GM04503 (cell line): ENCODE data around the gene ABCD3.

Experiments
- DNase-seq: peaks from one replicate; pipeline ENCODE4 v3.0.0-alpha.2; 2012; ENCODE audit warnings: low read depth

Gene ABCD3

GRCh38 chr1:94527447-94528031, 109.3 kb downstream of the ABCD3 start:
- peak; percentile 67 for DNase-seq

GRCh38 chr1:94528299-94528698, 110.1 kb downstream of the ABCD3 start:
- no peak for DNase-seq

GRCh38 chr1:94528826-94529225, 110.6 kb downstream of the ABCD3 start:
- DNase-seq: no peak

GRCh38 chr1:94529416-94529815, 111.2 kb downstream of the ABCD3 start:
- no peak for DNase-seq

- DNase-seq: no peak
Measured at GRCh38 chr1:94530373-94530878, 112.2 kb downstream of the ABCD3 start.

- no peak for DNase-seq
Measured at GRCh38 chr1:94531664-94532063, 113.5 kb downstream of the ABCD3 start.

- no peak for DNase-seq
Measured at GRCh38 chr1:94532077-94532476, 113.9 kb downstream of the ABCD3 start.

GRCh38 chr1:94535095-94535494, 116.9 kb downstream of the ABCD3 start:
- DNase-seq: no peak

GRCh38 chr1:94535879-94536278, 117.7 kb downstream of the ABCD3 start:
- no peak for DNase-seq

- no peak for DNase-seq
Measured at GRCh38 chr1:94537254-94537653, 119.1 kb downstream of the ABCD3 start.

GRCh38 chr1:94538243-94538827, 120.1 kb downstream of the ABCD3 start:
- no peak for DNase-seq

- no peak for DNase-seq
Measured at GRCh38 chr1:94539496-94539895, 121.3 kb downstream of the ABCD3 start.

- no peak for DNase-seq
Measured at GRCh38 chr1:94540440-94541245, 122.5 kb downstream of the ABCD3 start.

GRCh38 chr1:94541246-94542087, 123.3 kb downstream of the ABCD3 start, which contains the start of gene F3:
Gene F3, minus strand, starts transcription at chr1:94541759. Its CDS starts 123 bp downstream, at chr1:94541636.
- no peak for DNase-seq

- no peak for DNase-seq
Measured at GRCh38 chr1:94542088-94542870, 124.1 kb downstream of the ABCD3 start.

- no peak for DNase-seq
Measured at GRCh38 chr1:94543001-94543400, 124.8 kb downstream of the ABCD3 start.

GRCh38 chr1:94543893-94544635, 125.9 kb downstream of the ABCD3 start:
- no peak for DNase-seq

GRCh38 chr1:94544706-94545490, 126.7 kb downstream of the ABCD3 start:
- no peak for DNase-seq

GRCh38 chr1:94549706-94550105, 131.5 kb downstream of the ABCD3 start:
- no peak for DNase-seq

GRCh38 chr1:94550396-94550795, 132.2 kb downstream of the ABCD3 start:
- no peak for DNase-seq
